Adrenal gland (tissue), 12 donors: Measurements from ENCODE around the gene KDM2B. TPM values are rescaled to one million over a fixed set of nuclear protein-coding genes. Genes with fewer than 3 reads are reported as not detected.
"Not testable (repeated sequence)": the region's sequence is repeated elsewhere in the genome, so short reads cannot be mapped to it uniquely, and the experiment has no call there.

Experiments
- DNase-seq, 7 donors: peaks; one replicate each; pipeline ENCODE4 v3.0.0-alpha.2; 2019 to 2020
- H3K27ac ChIP-seq, 5 donors: fragments of 200-600 bp; sonication (generic) in 4 of 5; 1 replicate in 3 of 5; 2 replicates in 2 of 5; pipeline versions ENCODE4 v1.5.1 to v1.8.0; 2016 to 2020; ENCODE audit warnings: mild to moderate bottlenecking in 1 of 5
- H3K27me3 ChIP-seq: fragments of 200-600 bp; 2 replicates; pipeline ENCODE4 v1.8.0; 2021
- H3K36me3 ChIP-seq, 2 donors: fragments of 200-600 bp; replicated peaks in 1 of 2; 1 replicate in 1 of 2; 2 replicates in 1 of 2; pipeline versions ENCODE4 v1.5.1 to v1.8.0; 2018 to 2022
- H3K4me1 ChIP-seq, 2 donors: fragments of 200-600 bp; replicated peaks in 1 of 2; 1 replicate in 1 of 2; 2 replicates in 1 of 2; pipeline versions ENCODE4 v1.5.1 to v1.8.0; 2018 to 2021
- H3K4me3 ChIP-seq, 4 donors: fragments of 200-600 bp; sonication (generic) in 3 of 4; one replicate each; pipeline ENCODE4 v1.5.1; 2016 to 2018
- H3K9me3 ChIP-seq, 3 donors: fragments of 200-600 bp; sonication (generic) in 1 of 3; replicated peaks in 1 of 3; 1 replicate in 2 of 3; 2 replicates in 1 of 3; pipeline versions ENCODE4 v1.5.1 to v1.8.0; 2016 to 2021
- CTCF ChIP-seq, 6 experiments: fragments of 450-650 bp in 4 of 6; fragments of 200-600 bp in 2 of 6; sonication (generic) in 1 of 6; IDR thresholded peaks; 1 replicate in 5 of 6; 2 replicates in 1 of 6; pipeline versions ENCODE4 v1.5.1 to v1.8.0; 2016 to 2021; ENCODE audit warnings: antibody characterized with exemption in 6 of 6, mild to moderate bottlenecking in 2 of 6, moderate library complexity in 1 of 6
- POLR2A ChIP-seq, 2 donors: fragments of 450-650 bp; IDR thresholded peaks; one replicate each; pipeline ENCODE4 v1.6.1; 2017; ENCODE audit warnings: antibody characterized with exemption in 2 of 2, mild to moderate bottlenecking in 2 of 2, moderate library complexity in 1 of 2
- WGBS, 4 donors: extraction: QIAGEN DNeasy Blood & Tissue Kit in 2 of 4; methylation state at CpG; one replicate each; pipeline versions ENCODE4 v1.1.5 to v1.1.7; 2013 to 2017; 5-methylcytosine and 5-hydroxymethylcytosine counted together
- intact Hi-C, 2 donors: fragments of 100-400 bp; cut with DNase I; formaldehyde crosslinking; loops; one replicate each; pipeline versions ENCODE4 v1.14.1 to v1.15.0; 2022 to 2023
- polyA plus RNA-seq, 3 donors: library from polyadenylated mRNA; stranded (reverse); fragments of 200-250 nt in 2 of 3; fragments of 350-450 nt in 1 of 3; fragmentation: Illumina TruSeq in 1 of 3; extraction: RNeasy Lipid Tissue Mini Kit (QIAGEN cat#74804) in 1 of 3; gene quantifications; one replicate each; pipeline ENCODE4 v1.2.3, GENCODE V29; 2013 to 2014
- total RNA-seq, 9 donors: library from RNA; depleted of rRNA in 4 of 9; stranded (reverse); fragments of >200 nt in 4 of 9; fragments of 120-200 nt in 1 of 9; fragmentation: NEBNext Ultra II Directional in 1 of 9; extraction: Animal tissue kit (Norgen Biotek cat#: 25700) in 1 of 9; gene quantifications; one replicate each; pipeline versions ENCODE4 v1.1.0 to v1.2.4, GENCODE V29; 2013 to 2023
- donor health status: healthy with polysubstance abuse.
- donor health status: Bipolar disorder and iron deficiency.
- donor health status: DM: yes; HTN: yes; CAD: no.
- donor health status: DM: no; HTN: no; CAD: no.
- donor health status: DM: no; HTN: no; CAD: no.
- donor health status: DM: yes; HTN: yes; CAD: no.

Gene KDM2B
- total and polyA plus RNA-seq, 12 donors: 5.0 to 40.6 (median 17.2) TPM

GRCh38 chr12:121490401-121491281, 90.2 kb downstream of the KDM2B start:
- intact Hi-C loops: loop anchor here in 1 of 2 donors (10.0 kb wide), 1 partner anchor 184 kb away; no protein-coding TSS in a partner anchor
- Histone ChIP-seq H3K4me1 (no peaks in the 10 kb centered on the region), H3K9me3 (no peaks in the 10 kb centered on the region), H3K27ac (no peak overlapping the region), H3K36me3 (no peaks in the 10 kb centered on the region), H3K4me3 (no peak overlapping the region), H3K27me3 (no peaks in the 10 kb centered on the region)
- 53 to 60% (median 56%) methylated on average over 14 to 15 of the region's 15 CpGs for WGBS, 4 donors
- no peak for DNase-seq
- TF ChIP-seq CTCF (IDR thresholded peaks at IDR 0.05) (no peak), POLR2A (IDR thresholded peaks at IDR 0.05) (no peak)

GRCh38 chr12:121489874-121490273, 90.9 kb downstream of the KDM2B start:
- WGBS, 4 donors: 81 to 89% (median 84%) methylated on average over 15 to 16 of the region's 16 CpGs
- no peak for TF ChIP-seq POLR2A (IDR thresholded peaks at IDR 0.05)
- TF ChIP-seq CTCF (IDR thresholded peaks at IDR 0.05): no peak
- Histone ChIP-seq H3K36me3 (no peaks in the 10 kb centered on the region), H3K4me1 (no peaks in the 10 kb centered on the region), H3K4me3 (no peak overlapping the region), H3K9me3 (no peaks in the 10 kb centered on the region), H3K27me3 (no peaks in the 10 kb centered on the region), H3K27ac (no peak overlapping the region)
- DNase-seq: no peak
- intact Hi-C loops: loop anchor here (5.0 to 10.0 kb wide), 2 partner anchors 177 to 185 kb away; partner anchors contain the start of gene MORN3 (in 1 of the 2)

GRCh38 chr12:121484967-121485366, 95.9 kb downstream of the KDM2B start:
- H3K4me3 ChIP-seq: no peak overlapping the region
- no peaks in the 10 kb centered on the region for H3K9me3 ChIP-seq
- H3K27ac ChIP-seq: no peak overlapping the region
- H3K4me1 ChIP-seq: no peaks in the 10 kb centered on the region
- no peaks in the 10 kb centered on the region for H3K27me3 ChIP-seq
- intact Hi-C loops: loop anchor here in 1 of 2 donors (5.0 kb wide), 1 partner anchor 182 kb away; the partner anchor contains the start of gene MORN3
- no peak for DNase-seq
- H3K36me3 ChIP-seq: no peaks in the 10 kb centered on the region
- TF ChIP-seq CTCF (IDR thresholded peaks at IDR 0.05) (no peak), POLR2A (IDR thresholded peaks at IDR 0.05) (no peak)
- 58 to 82% (median 73%) methylated on average over 6 of the region's 6 CpGs for WGBS, 4 donors

GRCh38 chr12:121484564-121484963, 96.3 kb downstream of the KDM2B start:
- H3K4me3 ChIP-seq, H3K4me1 ChIP-seq, H3K36me3 ChIP-seq, intact Hi-C loops, H3K27ac ChIP-seq, H3K27me3 ChIP-seq, H3K9me3 ChIP-seq, DNase-seq: not testable (repeated sequence)
- 89 to 97% (median 95%) methylated on average over 5 of the region's 5 CpGs for WGBS, 4 donors
